GM20000 (cell line): ENCODE data around the gene FOXB2.

Source experiments
- DNase-seq: peaks from one replicate; pipeline ENCODE4 v3.0.0; 2012; ENCODE audit warnings: low spot score
- TF ChIP-seq, protein P1 (sequence below): IDR thresholded peaks from 2 replicates; pipeline ENCODE4 v1.5.1; 2012; ENCODE audit warnings: mild to moderate bottlenecking, control low read depth; ENCODE audit errors: extremely low read depth, missing control alignments

FOXB2 gene

DNA sequence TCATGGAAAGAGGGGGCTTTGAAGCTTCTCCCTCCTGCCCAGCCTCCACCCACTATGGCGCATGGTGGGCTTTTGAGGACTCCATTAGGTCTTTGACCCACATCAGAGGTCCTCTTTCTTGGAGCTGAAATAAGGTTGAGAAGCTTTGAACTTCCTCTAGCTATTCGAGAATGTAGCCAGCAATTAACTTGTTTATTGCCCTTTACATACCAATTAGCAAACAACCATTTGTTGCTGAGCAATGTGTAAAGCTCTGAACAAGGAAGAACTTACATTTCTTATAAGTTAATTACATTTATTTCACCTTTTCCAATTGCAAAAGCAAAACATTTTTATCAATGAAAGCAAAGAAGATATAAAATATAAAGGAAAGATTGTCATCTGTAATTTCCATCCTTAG, 30.5 kb upstream of the FOXB2 start:
- no peak for DNase-seq
- TF ChIP-seq, protein P1, sequence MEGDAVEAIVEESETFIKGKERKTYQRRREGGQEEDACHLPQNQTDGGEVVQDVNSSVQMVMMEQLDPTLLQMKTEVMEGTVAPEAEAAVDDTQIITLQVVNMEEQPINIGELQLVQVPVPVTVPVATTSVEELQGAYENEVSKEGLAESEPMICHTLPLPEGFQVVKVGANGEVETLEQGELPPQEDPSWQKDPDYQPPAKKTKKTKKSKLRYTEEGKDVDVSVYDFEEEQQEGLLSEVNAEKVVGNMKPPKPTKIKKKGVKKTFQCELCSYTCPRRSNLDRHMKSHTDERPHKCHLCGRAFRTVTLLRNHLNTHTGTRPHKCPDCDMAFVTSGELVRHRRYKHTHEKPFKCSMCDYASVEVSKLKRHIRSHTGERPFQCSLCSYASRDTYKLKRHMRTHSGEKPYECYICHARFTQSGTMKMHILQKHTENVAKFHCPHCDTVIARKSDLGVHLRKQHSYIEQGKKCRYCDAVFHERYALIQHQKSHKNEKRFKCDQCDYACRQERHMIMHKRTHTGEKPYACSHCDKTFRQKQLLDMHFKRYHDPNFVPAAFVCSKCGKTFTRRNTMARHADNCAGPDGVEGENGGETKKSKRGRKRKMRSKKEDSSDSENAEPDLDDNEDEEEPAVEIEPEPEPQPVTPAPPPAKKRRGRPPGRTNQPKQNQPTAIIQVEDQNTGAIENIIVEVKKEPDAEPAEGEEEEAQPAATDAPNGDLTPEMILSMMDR, result no peak

DNA sequence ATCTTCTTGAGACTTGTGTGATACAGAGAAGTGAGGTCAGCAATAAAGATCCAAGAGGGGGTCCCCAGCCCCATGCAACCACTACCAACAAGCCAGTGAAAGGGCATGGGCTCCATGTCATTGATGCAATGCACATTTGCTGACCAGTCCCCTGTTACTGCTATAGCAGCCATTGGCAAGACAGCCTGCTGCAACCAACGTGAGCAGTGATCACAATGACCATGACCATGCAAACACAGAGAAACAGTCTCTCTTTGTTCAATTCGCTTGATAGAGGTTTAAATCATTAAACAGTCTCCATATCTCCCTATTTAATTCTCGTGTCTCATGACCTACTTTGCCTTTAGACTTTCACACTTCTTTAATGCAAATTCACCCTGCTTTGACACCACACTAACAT, 30.0 kb upstream of the FOXB2 start:
- DNase-seq, result no peak
- TF ChIP-seq, protein P1, result no peak

DNA sequence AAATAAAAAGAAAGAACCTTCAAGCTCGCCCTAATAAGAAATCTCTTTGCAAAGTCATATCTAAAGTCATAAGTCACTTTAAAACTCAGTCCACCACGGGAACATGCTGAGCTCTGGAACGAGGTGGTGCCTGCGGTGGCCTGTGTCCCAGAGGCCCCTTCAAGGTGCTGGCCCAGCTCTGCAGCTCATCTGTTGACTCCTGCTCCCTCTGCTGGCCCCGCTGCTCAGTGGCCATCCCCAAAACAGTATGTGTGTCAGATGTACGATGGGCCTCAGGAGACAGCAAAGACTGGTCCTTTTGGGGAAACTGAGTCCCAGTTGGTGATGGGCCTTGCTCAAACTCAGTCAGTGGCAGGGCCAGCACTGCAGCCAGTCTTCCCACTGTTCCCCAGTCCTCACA, 22.8 kb upstream of the FOXB2 start:
- peak; percentile 48 for DNase-seq
- TF ChIP-seq, protein P1, result peak; percentile 25

DNA sequence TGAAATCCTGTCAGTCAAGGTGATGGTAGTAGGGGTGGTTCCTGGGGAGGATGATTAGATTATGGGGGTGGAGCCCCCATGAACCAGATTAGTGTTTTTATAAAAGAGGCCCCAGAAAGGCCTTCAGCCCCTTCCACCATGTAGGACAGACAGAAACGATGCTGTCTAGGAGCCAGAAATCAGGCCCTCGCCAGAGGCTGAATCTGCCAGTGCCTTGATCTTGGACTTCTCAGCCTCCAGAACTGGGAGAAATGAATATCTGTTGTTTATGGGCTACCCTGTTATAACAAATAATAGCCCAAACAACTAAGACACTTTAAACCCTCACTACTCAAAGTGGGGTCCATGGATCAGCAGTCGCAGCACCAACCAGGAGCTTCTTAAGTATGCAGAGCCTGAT, 20.2 kb upstream of the FOXB2 start:
- TF ChIP-seq, protein P1, result no peak
- no peak for DNase-seq

DNA sequence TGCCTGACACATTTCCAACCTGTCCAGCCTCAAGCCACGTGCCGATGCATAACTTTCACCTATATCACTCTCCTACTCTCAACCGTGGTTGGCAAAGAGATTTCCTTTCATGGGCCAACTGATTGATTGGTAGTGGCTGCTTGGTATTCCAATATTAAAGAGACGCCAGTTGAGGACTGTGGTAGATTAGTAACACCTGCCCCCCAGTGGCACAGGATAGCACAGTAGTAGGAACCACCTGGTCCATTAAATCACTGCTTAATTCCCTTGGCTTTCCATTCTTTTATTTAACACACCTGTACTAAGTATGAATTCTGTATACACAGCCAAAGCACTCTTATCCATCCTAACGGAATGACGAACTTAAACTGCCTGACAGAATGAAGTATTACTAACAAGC, 19.1 kb upstream of the FOXB2 start:
- TF ChIP-seq, protein P1, result no peak
- DNase-seq, result no peak

DNA sequence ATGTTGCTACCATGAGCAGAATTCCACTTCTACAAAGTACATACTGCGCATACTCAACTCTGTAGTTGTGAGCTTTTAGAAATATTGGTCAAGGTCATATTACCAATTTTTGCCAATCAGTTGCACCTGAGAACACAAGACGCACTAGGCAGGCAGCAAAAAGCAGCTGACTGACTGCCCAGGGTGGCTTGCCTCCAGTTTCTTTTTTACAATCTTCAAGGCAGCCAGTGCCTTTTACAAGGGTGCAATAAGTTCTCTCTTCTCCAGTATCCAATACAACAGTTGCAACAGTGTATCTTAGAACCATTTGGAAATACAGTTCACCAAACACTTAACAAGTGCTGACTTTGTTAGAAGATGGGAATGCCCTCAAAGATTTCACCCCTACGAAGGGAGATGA, 16.1 kb upstream of the FOXB2 start:
- TF ChIP-seq, protein P1, result no peak
- no peak for DNase-seq

DNA sequence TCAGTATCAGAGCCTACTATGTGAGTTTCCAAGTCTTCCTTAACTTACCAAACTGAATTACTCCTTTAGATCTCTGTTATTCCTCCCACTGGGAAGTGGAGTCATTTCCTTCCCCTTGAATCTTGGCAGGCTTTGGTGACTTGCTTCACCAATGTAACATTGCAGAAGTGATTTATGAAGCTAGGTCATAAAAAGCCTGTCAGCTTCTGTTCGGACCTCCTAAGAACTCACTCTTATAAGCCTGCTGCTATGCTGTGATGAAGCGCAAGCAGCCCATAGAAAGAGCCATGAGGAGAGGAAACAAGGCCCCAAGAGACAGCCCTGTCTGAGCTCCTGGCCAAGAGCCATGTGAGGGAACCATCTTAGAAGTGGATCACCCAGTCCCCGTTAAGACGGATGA, 14.2 kb upstream of the FOXB2 start:
- TF ChIP-seq, protein P1, result no peak

DNA sequence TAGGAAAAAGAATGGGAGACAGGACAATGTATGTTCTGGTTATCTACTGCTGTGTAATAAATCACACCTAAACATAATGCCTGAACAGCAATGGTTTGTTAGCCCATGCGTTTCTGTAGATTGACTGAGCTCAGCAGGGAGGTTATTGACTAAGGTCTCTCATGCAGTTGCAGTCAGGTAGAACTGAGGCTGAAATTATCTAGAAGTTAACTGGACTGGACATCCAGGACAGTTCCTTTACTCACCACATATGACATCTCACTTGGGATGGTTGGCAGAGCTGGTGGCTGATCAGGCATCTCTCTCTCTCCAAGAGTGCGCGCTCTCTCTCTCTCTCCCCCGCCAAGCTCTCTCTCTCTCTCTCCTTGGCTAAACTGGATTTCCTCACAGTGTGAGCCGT, 8.9 kb upstream of the FOXB2 start:
- TF ChIP-seq, protein P1, result no peak
- no peak for DNase-seq

More for the DNA sequence above, 14.2 kb upstream of the FOXB2 start:
- DNase-seq, result no peak
